ENCODE data around the gene PTPRN2.

Gene PTPRN2

DNA sequence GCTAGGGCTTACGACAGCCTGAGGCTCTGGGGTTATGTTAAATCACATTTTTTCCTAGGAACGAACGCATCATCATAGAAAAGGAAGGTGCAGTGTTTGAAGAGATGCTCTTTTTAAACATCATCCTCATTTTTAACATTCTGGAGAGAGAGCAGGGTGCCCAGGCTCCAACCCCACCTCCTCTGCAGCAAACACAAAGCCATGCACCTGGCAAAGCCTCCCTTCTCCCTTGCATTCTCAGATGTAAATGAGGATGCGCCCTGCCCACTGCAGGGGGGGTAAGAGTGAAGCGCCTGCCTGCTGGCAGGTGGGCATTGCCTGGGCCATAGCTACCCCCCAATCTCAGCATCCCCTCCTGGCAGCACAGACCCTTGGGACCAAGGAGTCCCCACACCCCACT, 92.4 kb downstream of the PTPRN2 start:
- Histone ChIP-seq H4K8ac (ENCODE audit: low read depth, low read length) (no peak overlapping the region), H3K27ac (replicated peaks; ENCODE audit: low read length) (no peak overlapping the region), H3K9me3 (replicated peaks in 1 of 2; ENCODE audit: control insufficient read depth in 2 of 2, insufficient read depth in 1 of 2, low read depth in 1 of 2, low read length in 2 of 2) (no peaks in the 10 kb centered on the region), H3K14ac (ENCODE audit: low read length) (no peak overlapping the region), H3K4me1 (ENCODE audit: control insufficient read depth in 2 of 2, insufficient read depth in 1 of 2, low read depth in 1 of 2, low read length in 2 of 2) (peaks cover 3 to 22% of the 10 kb centered on the region in 2 donors), H3K79me1 (ENCODE audit: low read depth, low read length) (no peaks in the 10 kb centered on the region), H3K4me3 (ENCODE audit: low read length in 2 of 2) (no peak overlapping the region), H2BK12ac (ENCODE audit: low read length) (no peak overlapping the region), H3K36me3 (replicated peaks in 1 of 2; ENCODE audit: control insufficient read depth in 2 of 2, insufficient read depth in 2 of 2, low read length in 2 of 2) (no peaks in the 10 kb centered on the region), H2AK5ac (ENCODE audit: low read depth, low read length) (no peak overlapping the region), H2BK15ac (ENCODE audit: low read length) (peak overlapping the region; percentile 77), H2AFZ (ENCODE audit: low read length) (no peak overlapping the region), H3K18ac (ENCODE audit: low read length) (no peak overlapping the region), H3K27me3 (ENCODE audit: control insufficient read depth in 3 of 3, insufficient read depth in 3 of 3, low read depth in 1 of 3, low read length in 3 of 3) (peaks cover 0 to 23% (median 0%) of the 10 kb centered on the region in 3 experiments), H3K4ac (ENCODE audit: low read length) (no peak overlapping the region), H4K91ac (ENCODE audit: low read depth, low read length, poor library complexity) (no peak overlapping the region), H2BK120ac (ENCODE audit: low read depth, low read length) (no peak overlapping the region), H3K9ac (ENCODE audit: low read depth, low read length, poor library complexity) (no peak overlapping the region), H3K4me2 (ENCODE audit: insufficient read depth, low read length, poor library complexity, severe bottlenecking) (peak overlapping the region; percentile 51), H3K23ac (ENCODE audit: low read depth, low read length, poor library complexity) (no peak overlapping the region), H2BK5ac (ENCODE audit: low read length) (no peak overlapping the region)
- WGBS, 2 donors (ENCODE audit: extremely low coverage in 2 of 2, insufficient read length in 2 of 2, insufficient replicate concordance in 1 of 2): no CpG with 5 or more reads among the region's 5 CpGs
- DNase-seq (ENCODE audit: low spot score): no peak

DNA sequence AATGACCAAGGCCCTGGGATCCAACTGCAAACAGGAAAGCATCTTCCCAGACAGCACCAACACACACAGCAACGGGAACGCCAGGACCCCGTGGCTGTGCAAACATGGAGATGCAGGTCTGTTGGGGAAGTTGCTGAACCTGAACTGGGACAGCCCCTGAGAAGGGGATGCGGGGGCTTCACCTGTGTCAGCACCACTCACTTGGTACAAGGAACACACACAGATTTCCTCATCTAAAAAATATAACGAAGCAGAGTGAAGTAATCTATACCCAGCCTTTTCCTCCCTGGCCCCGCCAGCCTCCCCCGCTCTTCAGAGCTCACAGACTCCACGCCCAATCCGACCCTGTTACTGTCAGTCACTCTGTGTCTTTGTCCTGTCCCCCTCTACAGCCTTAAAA, 93.0 kb downstream of the PTPRN2 start:
- Histone ChIP-seq H3K4me2 (ENCODE audit: insufficient read depth, low read length, poor library complexity, severe bottlenecking) (no peak overlapping the region), H2BK12ac (ENCODE audit: low read length) (no peak overlapping the region), H3K4me1 (ENCODE audit: control insufficient read depth in 2 of 2, insufficient read depth in 1 of 2, low read depth in 1 of 2, low read length in 2 of 2) (peaks cover 3 to 19% of the 10 kb centered on the region in 2 donors), H3K14ac (ENCODE audit: low read length) (no peak overlapping the region), H3K23ac (ENCODE audit: low read depth, low read length, poor library complexity) (no peak overlapping the region), H3K4ac (ENCODE audit: low read length) (no peak overlapping the region), H3K79me1 (ENCODE audit: low read depth, low read length) (no peaks in the 10 kb centered on the region), H3K9ac (ENCODE audit: low read depth, low read length, poor library complexity) (no peak overlapping the region), H2AK5ac (ENCODE audit: low read depth, low read length) (no peak overlapping the region), H2BK15ac (ENCODE audit: low read length) (no peak overlapping the region), H4K8ac (ENCODE audit: low read depth, low read length) (no peak overlapping the region), H3K9me3 (replicated peaks in 1 of 2; ENCODE audit: control insufficient read depth in 2 of 2, insufficient read depth in 1 of 2, low read depth in 1 of 2, low read length in 2 of 2) (no peaks in the 10 kb centered on the region), H4K91ac (ENCODE audit: low read depth, low read length, poor library complexity) (no peak overlapping the region), H2BK120ac (ENCODE audit: low read depth, low read length) (peak overlapping the region; percentile 13), H3K36me3 (replicated peaks in 1 of 2; ENCODE audit: control insufficient read depth in 2 of 2, insufficient read depth in 2 of 2, low read length in 2 of 2) (no peaks in the 10 kb centered on the region), H3K4me3 (ENCODE audit: low read length in 2 of 2) (no peak overlapping the region), H3K18ac (ENCODE audit: low read length) (peak overlapping the region; percentile 24), H2BK5ac (ENCODE audit: low read length) (no peak overlapping the region), H3K27me3 (ENCODE audit: control insufficient read depth in 3 of 3, insufficient read depth in 3 of 3, low read depth in 1 of 3, low read length in 3 of 3) (peaks cover 0 to 23% (median 0%) of the 10 kb centered on the region in 3 experiments), H2AFZ (ENCODE audit: low read length) (no peak overlapping the region), H3K27ac (replicated peaks; ENCODE audit: low read length) (no peak overlapping the region)
- DNase-seq (ENCODE audit: low spot score): no peak
- no CpG with 5 or more reads among the region's 9 CpGs for WGBS, 2 donors (ENCODE audit: extremely low coverage in 2 of 2, insufficient read length in 2 of 2, insufficient replicate concordance in 1 of 2)

- Histone ChIP-seq H2AFZ (ENCODE audit: low read length) (no peak overlapping the region), H3K14ac (ENCODE audit: low read length) (no peak overlapping the region), H4K91ac (ENCODE audit: low read depth, low read length, poor library complexity) (no peak overlapping the region), H3K27ac (replicated peaks; ENCODE audit: low read length) (no peak overlapping the region), H3K4me2 (ENCODE audit: insufficient read depth, low read length, poor library complexity, severe bottlenecking) (no peak overlapping the region), H2BK12ac (ENCODE audit: low read length) (no peak overlapping the region), H3K79me1 (ENCODE audit: low read depth, low read length) (no peaks in the 10 kb centered on the region), H3K9ac (ENCODE audit: low read depth, low read length, poor library complexity) (no peak overlapping the region), H2BK120ac (ENCODE audit: low read depth, low read length) (peak overlapping the region; percentile 13), H3K27me3 (ENCODE audit: control insufficient read depth in 3 of 3, insufficient read depth in 3 of 3, low read depth in 1 of 3, low read length in 3 of 3) (peaks cover 0 to 23% (median 0%) of the 10 kb centered on the region in 3 experiments), H3K4ac (ENCODE audit: low read length) (no peak overlapping the region), H2BK5ac (ENCODE audit: low read length) (no peak overlapping the region), H4K8ac (ENCODE audit: low read depth, low read length) (no peak overlapping the region), H3K18ac (ENCODE audit: low read length) (peak overlapping the region; percentile 12), H3K36me3 (replicated peaks in 1 of 2; ENCODE audit: control insufficient read depth in 2 of 2, insufficient read depth in 2 of 2, low read length in 2 of 2) (no peaks in the 10 kb centered on the region), H3K4me3 (ENCODE audit: low read length in 2 of 2) (no peak overlapping the region), H2AK5ac (ENCODE audit: low read depth, low read length) (no peak overlapping the region), H2BK15ac (ENCODE audit: low read length) (no peak overlapping the region), H3K9me3 (replicated peaks in 1 of 2; ENCODE audit: control insufficient read depth in 2 of 2, insufficient read depth in 1 of 2, low read depth in 1 of 2, low read length in 2 of 2) (no peaks in the 10 kb centered on the region), H3K23ac (ENCODE audit: low read depth, low read length, poor library complexity) (no peak overlapping the region), H3K4me1 (ENCODE audit: control insufficient read depth in 2 of 2, insufficient read depth in 1 of 2, low read depth in 1 of 2, low read length in 2 of 2) (peaks cover 3 to 19% of the 10 kb centered on the region in 2 donors)
- DNase-seq (ENCODE audit: low spot score): no peak
- WGBS, 2 donors (ENCODE audit: extremely low coverage in 2 of 2, insufficient read length in 2 of 2, insufficient replicate concordance in 1 of 2): no CpG with 5 or more reads among the region's 7 CpGs
Measured at GRCh38 chr7:158494162-158494586, 93.4 kb downstream of the PTPRN2 start.

- WGBS, 2 donors (ENCODE audit: extremely low coverage in 2 of 2, insufficient read length in 2 of 2, insufficient replicate concordance in 1 of 2): no CpG with 5 or more reads among the region's 5 CpGs
- H2BK15ac ChIP-seq (ENCODE audit: low read length): no peak overlapping the region
- H2BK5ac ChIP-seq (ENCODE audit: low read length): no peak overlapping the region
- no peak overlapping the region for H3K9ac ChIP-seq (ENCODE audit: low read depth, low read length, poor library complexity)
- H3K27ac ChIP-seq (replicated peaks; ENCODE audit: low read length): no peak overlapping the region
- H3K4me3 ChIP-seq (ENCODE audit: low read length in 2 of 2): no peak overlapping the region
- H3K4me1 ChIP-seq (ENCODE audit: control insufficient read depth in 2 of 2, insufficient read depth in 1 of 2, low read depth in 1 of 2, low read length in 2 of 2): peaks cover 3 to 18% of the 10 kb centered on the region in 2 donors
- H4K8ac ChIP-seq (ENCODE audit: low read depth, low read length): no peak overlapping the region
- H3K79me1 ChIP-seq (ENCODE audit: low read depth, low read length): no peaks in the 10 kb centered on the region
- H3K4me2 ChIP-seq (ENCODE audit: insufficient read depth, low read length, poor library complexity, severe bottlenecking): no peak overlapping the region
- no peak overlapping the region for H3K23ac ChIP-seq (ENCODE audit: low read depth, low read length, poor library complexity)
- H3K18ac ChIP-seq (ENCODE audit: low read length): no peak overlapping the region
- H3K4ac ChIP-seq (ENCODE audit: low read length): no peak overlapping the region
- H2BK120ac ChIP-seq (ENCODE audit: low read depth, low read length): no peak overlapping the region
- H4K91ac ChIP-seq (ENCODE audit: low read depth, low read length, poor library complexity): no peak overlapping the region
- H2AFZ ChIP-seq (ENCODE audit: low read length): no peak overlapping the region
- no peak overlapping the region for H2AK5ac ChIP-seq (ENCODE audit: low read depth, low read length)
- peaks cover 0 to 18% (median 0%) of the 10 kb centered on the region in 3 experiments for H3K27me3 ChIP-seq (ENCODE audit: control insufficient read depth in 3 of 3, insufficient read depth in 3 of 3, low read depth in 1 of 3, low read length in 3 of 3)
- no peak for DNase-seq (ENCODE audit: low spot score)
- H3K14ac ChIP-seq (ENCODE audit: low read length): no peak overlapping the region
- no peaks in the 10 kb centered on the region for H3K36me3 ChIP-seq (replicated peaks in 1 of 2; ENCODE audit: control insufficient read depth in 2 of 2, insufficient read depth in 2 of 2, low read length in 2 of 2)
- H3K9me3 ChIP-seq (replicated peaks in 1 of 2; ENCODE audit: control insufficient read depth in 2 of 2, insufficient read depth in 1 of 2, low read depth in 1 of 2, low read length in 2 of 2): no peaks in the 10 kb centered on the region
- H2BK12ac ChIP-seq (ENCODE audit: low read length): no peak overlapping the region
Measured at GRCh38 chr7:158492367-158492764, 95.3 kb downstream of the PTPRN2 start.
